ENCODE measurements around the gene ATOSB. TPM values are rescaled to one million over a fixed set of nuclear protein-coding genes. Genes with fewer than 3 reads are reported as not detected.

ATOSB gene
- total RNA-seq, 1 experiment from 2014 or later, result 13.1 TPM

GRCh38 chr9:35114113-35114839 is 1.4 kb downstream of the ATOSB start:
- DNase-seq (ENCODE audit: low spot score), result peak; percentile 91

GRCh38 chr9:35112257-35113020 is 3.2 kb downstream of the ATOSB start:
- DNase-seq (ENCODE audit: low spot score), result no peak

GRCh38 chr9:35111001-35111933 is 4.4 kb downstream of the ATOSB start:
- peak; percentile 95 for DNase-seq (ENCODE audit: low spot score)

- peak; percentile 50 for DNase-seq (ENCODE audit: low spot score)
These were observed 5.3 kb downstream of the ATOSB start for GRCh38 chr9:35110327-35110761.

GRCh38 chr9:35108946-35109575 is 6.6 kb downstream of the ATOSB start:
- no peak for DNase-seq (ENCODE audit: low spot score)

- DNase-seq (ENCODE audit: low spot score), result no peak
These were observed 7.2 kb downstream of the ATOSB start for GRCh38 chr9:35108461-35108860.

- no peak for DNase-seq (ENCODE audit: low spot score)
These were observed 8.1 kb downstream of the ATOSB start for GRCh38 chr9:35107297-35108290.

- no peak for DNase-seq (ENCODE audit: low spot score)
These were observed 9.3 kb downstream of the ATOSB start for GRCh38 chr9:35106343-35106730.

- no peak for DNase-seq (ENCODE audit: low spot score)
These were observed 9.9 kb downstream of the ATOSB start for GRCh38 chr9:35105571-35106342.

GRCh38 chr9:35105126-35105525 is 10.5 kb downstream of the ATOSB start:
- no peak for DNase-seq (ENCODE audit: low spot score)

GRCh38 chr9:35104586-35104985 is 11.1 kb downstream of the ATOSB start:
- no peak for DNase-seq (ENCODE audit: low spot score)

GRCh38 chr9:35103660-35104191 is 11.9 kb downstream of the ATOSB start:
- DNase-seq (ENCODE audit: low spot score), result no peak

- peak; percentile 94 for DNase-seq (ENCODE audit: low spot score)
These were observed 12.6 kb downstream of the ATOSB start, which contains the start of gene STOML2 for GRCh38 chr9:35102769-35103659. TSS of gene STOML2 (minus strand) at chr9:35103131. CDS start at chr9:35103094, 37 bp downstream.

- no peak for DNase-seq (ENCODE audit: low spot score)
These were observed 13.2 kb downstream of the ATOSB start for GRCh38 chr9:35102465-35102768.

- no peak for DNase-seq (ENCODE audit: low spot score)
These were observed 18.1 kb downstream of the ATOSB start for GRCh38 chr9:35097573-35097972.

- DNase-seq (ENCODE audit: low spot score), result peak; percentile 92
These were observed 19.4 kb downstream of the ATOSB start, which contains the start of gene PIGO for GRCh38 chr9:35096035-35096849. TSS of gene PIGO (minus strand) at chr9:35096591. CDS start at chr9:35095565, 1,026 bp downstream.

GRCh38 chr9:35091536-35091935 is 24.1 kb downstream of the ATOSB start:
- no peak for DNase-seq (ENCODE audit: low spot score)

All from HT-29 (cell line).